ENCODE results near the gene PHLDB3. TPM values are rescaled to one million over a fixed set of nuclear protein-coding genes. Genes with fewer than 3 reads are reported as not detected.

Gene PHLDB3
- total RNA-seq, 2 experiments from 2014 or later, result 6.0 to 20.6 TPM

- Histone ChIP-seq H3K4me2 (ENCODE audit: low read length) (no peak overlapping the region), H3K79me2 (ENCODE audit: insufficient read depth, low read depth, low read length) (no peaks in the 10 kb centered on the region), H3K9me2 (ENCODE audit: insufficient read depth, low read length) (no peaks in the 10 kb centered on the region), H4K20me1 (ENCODE audit: insufficient read depth, low read length) (no peaks in the 10 kb centered on the region), H3K4me3 (ENCODE audit: low read depth, low read length, poor library complexity, severe bottlenecking) (no peak overlapping the region), H3K4me1 (ENCODE audit: insufficient read depth, low read length, poor library complexity, severe bottlenecking) (no peaks in the 10 kb centered on the region), H2AFZ (ENCODE audit: low read length) (no peak overlapping the region), H3K27ac (ENCODE audit: low read depth, low read length, poor library complexity, severe bottlenecking) (no peak overlapping the region), H3K36me3 (ENCODE audit: insufficient read depth, low read length) (peaks cover 64% of the 10 kb centered on the region), H3K9me3 (ENCODE audit: low read length) (no peaks in the 10 kb centered on the region)
- ChIA-PET CTCF (ENCODE audit: unreplicated experiment) (no interaction called here), POLR2A (interaction anchor here (0.6 kb wide), 1 partner anchor 627 kb away, joined by 5 read pairs; no protein-coding TSS in a partner anchor)
- BruUV-seq (replicated peaks), result no TSS peak
- TF ChIP-seq EZH2phosphoT487 (IDR thresholded peaks at IDR 0.05; ENCODE audit: borderline replicate concordance, low read depth, low read length) (no peak), CTCF (conservative IDR thresholded peaks at IDR 0.05; ENCODE audit: low read length) (no peak)
- intact Hi-C loops (cut with micrococcal nuclease; ENCODE audit: unreplicated experiment), result no loop called here
- no peak for DNase-seq (ENCODE audit: low spot score)
These were observed 48.1 kb upstream of the PHLDB3 start for GRCh38 chr19:43552616-43553015.

- no peaks in the 10 kb centered on the region for H4K20me1 ChIP-seq (ENCODE audit: insufficient read depth, low read length)
- CTCF ChIA-PET (ENCODE audit: unreplicated experiment), result no interaction called here
- POLR2A ChIA-PET, result interaction anchor here (0.6 kb wide), 1 partner anchor 628 kb away, joined by 5 read pairs; no protein-coding TSS in a partner anchor
- H2AFZ ChIP-seq (ENCODE audit: low read length), result no peak overlapping the region
- intact Hi-C loops (cut with micrococcal nuclease; ENCODE audit: unreplicated experiment), result no loop called here
- no peak overlapping the region for H3K4me3 ChIP-seq (ENCODE audit: low read depth, low read length, poor library complexity, severe bottlenecking)
- H3K79me2 ChIP-seq (ENCODE audit: insufficient read depth, low read depth, low read length), result no peaks in the 10 kb centered on the region
- no peak for DNase-seq (ENCODE audit: low spot score)
- H3K4me2 ChIP-seq (ENCODE audit: low read length), result no peak overlapping the region
- H3K4me1 ChIP-seq (ENCODE audit: insufficient read depth, low read length, poor library complexity, severe bottlenecking), result no peaks in the 10 kb centered on the region
- no peak overlapping the region for H3K27ac ChIP-seq (ENCODE audit: low read depth, low read length, poor library complexity, severe bottlenecking)
- TF ChIP-seq EZH2phosphoT487 (IDR thresholded peaks at IDR 0.05; ENCODE audit: borderline replicate concordance, low read depth, low read length), result no peak
- no peak for TF ChIP-seq CTCF (conservative IDR thresholded peaks at IDR 0.05; ENCODE audit: low read length)
- no TSS peak for BruUV-seq (replicated peaks)
- peaks cover 61% of the 10 kb centered on the region for H3K36me3 ChIP-seq (ENCODE audit: insufficient read depth, low read length)
- no peaks in the 10 kb centered on the region for H3K9me2 ChIP-seq (ENCODE audit: insufficient read depth, low read length)
- no peaks in the 10 kb centered on the region for H3K9me3 ChIP-seq (ENCODE audit: low read length)
These were observed 47.6 kb upstream of the PHLDB3 start for GRCh38 chr19:43552198-43552450.

- Histone ChIP-seq H3K4me1 (ENCODE audit: insufficient read depth, low read length, poor library complexity, severe bottlenecking) (no peaks in the 10 kb centered on the region), H3K27ac (ENCODE audit: low read depth, low read length, poor library complexity, severe bottlenecking) (no peak overlapping the region), H3K9me3 (ENCODE audit: low read length) (no peaks in the 10 kb centered on the region), H4K20me1 (ENCODE audit: insufficient read depth, low read length) (no peaks in the 10 kb centered on the region), H3K9me2 (ENCODE audit: insufficient read depth, low read length) (no peaks in the 10 kb centered on the region), H3K4me3 (ENCODE audit: low read depth, low read length, poor library complexity, severe bottlenecking) (no peak overlapping the region), H3K79me2 (ENCODE audit: insufficient read depth, low read depth, low read length) (no peaks in the 10 kb centered on the region), H2AFZ (ENCODE audit: low read length) (no peak overlapping the region), H3K36me3 (ENCODE audit: insufficient read depth, low read length) (peaks cover 61% of the 10 kb centered on the region), H3K4me2 (ENCODE audit: low read length) (no peak overlapping the region)
- TF ChIP-seq EZH2phosphoT487 (IDR thresholded peaks at IDR 0.05; ENCODE audit: borderline replicate concordance, low read depth, low read length), result no peak
- TF ChIP-seq CTCF (conservative IDR thresholded peaks at IDR 0.05; ENCODE audit: low read length), result no peak
- intact Hi-C loops (cut with micrococcal nuclease; ENCODE audit: unreplicated experiment), result no loop called here
- CTCF ChIA-PET (ENCODE audit: unreplicated experiment), result no interaction called here
- no TSS peak for BruUV-seq (replicated peaks)
- no peak for DNase-seq (ENCODE audit: low spot score)
- POLR2A ChIA-PET, result no interaction called here
These were observed 47.1 kb upstream of the PHLDB3 start for GRCh38 chr19:43551399-43552197.

Measured in OCI-LY7 (cell line).